GM19324 (cell line): ENCODE measurements around the gene ZBTB17.

Source experiments
- ATAC-seq: cut with Tn5 transposase; IDR thresholded peaks from one replicate; pipeline ENCODE4 v1.9.1; 2021; ENCODE audit warnings: mild to moderate bottlenecking, moderate library complexity; ENCODE audit not compliant: unreplicated experiment, low FRiP score

The ZBTB17 gene

DNA sequence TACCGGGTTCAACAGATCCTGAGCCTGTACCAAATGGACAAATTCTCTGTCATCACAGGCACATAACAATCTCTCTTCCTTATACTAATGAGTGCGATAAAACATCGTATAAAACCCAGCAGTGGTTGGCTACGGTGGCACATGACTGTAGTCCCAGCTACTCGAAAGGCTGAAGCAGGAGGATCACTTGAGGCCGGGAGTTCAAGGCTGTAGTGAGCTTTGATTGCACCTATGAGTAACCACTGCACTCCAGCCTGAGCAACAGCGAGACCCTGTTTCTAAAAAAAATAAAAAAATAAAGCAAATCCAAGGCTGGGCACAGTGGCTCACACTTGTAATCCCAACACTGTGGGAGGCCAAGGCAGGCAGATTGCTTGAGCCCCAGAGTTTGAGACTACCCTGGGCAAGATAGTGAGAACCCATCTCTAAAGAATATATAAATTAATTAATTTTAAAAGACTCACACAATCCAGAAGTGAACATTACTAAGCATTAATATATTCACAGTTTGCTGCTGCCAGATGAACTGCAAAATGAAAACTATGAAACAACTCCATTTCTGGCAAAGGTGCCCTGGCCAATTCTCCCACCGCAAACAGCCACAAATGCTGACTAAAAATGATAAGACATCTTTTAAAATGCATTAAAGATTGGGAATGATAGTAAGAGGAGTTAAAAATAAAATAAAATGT, 13.1 kb downstream of the ZBTB17 start:
- ATAC-seq: no peak

GRCh38 chr1:15962176-15962575, 13.7 kb downstream of the ZBTB17 start:
- ATAC-seq: no peak

DNA sequence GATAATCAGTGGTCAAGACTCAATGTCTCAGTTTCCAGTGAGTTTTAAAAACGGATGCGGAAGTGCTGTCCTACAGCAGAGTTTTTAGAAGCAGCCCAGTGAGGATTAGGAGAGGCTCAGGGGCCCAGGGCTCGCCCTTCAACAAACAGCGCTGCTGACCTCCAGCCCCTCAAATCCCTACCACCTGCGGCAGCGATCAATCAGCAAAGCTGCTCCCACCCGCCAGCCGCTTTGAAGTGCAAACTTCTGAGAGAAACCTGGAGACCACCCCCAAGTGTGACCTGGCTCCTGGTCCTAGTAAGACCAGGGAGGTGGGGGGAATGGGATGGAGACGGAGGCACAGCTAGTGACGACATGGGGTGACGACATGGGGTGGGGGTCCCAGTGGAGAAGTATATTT, 14.4 kb downstream of the ZBTB17 start:
- no peak for ATAC-seq

GRCh38 chr1:15960808-15961207, 15.1 kb downstream of the ZBTB17 start:
- no peak for ATAC-seq

DNA sequence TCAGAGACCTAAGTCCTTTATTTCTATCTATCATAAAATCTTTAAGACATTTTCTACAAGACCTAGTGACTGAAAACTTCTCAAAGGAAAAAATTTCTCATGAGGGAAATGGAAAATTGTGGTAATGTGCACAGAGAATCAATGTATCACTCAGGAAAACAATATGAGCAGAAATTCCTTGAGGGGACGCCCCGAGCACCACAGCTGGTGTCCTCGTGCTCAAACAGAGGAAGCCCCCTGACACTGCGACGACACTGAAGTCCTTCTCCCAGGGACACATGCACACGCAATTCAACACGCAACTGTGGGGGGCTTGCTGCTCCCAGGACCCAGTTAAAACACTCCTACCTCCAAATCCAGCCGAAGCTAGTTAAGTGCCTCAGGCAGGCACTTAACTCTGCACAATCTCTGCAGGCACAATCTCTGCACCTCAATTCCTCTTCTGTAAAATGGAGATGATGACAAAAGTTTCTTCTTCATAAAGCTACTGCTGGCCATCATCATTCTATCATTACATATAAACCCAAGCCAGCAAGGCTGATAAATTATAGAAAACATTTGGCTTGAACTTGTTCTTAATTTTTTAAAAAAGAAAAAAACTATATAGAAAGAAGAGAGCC, 16.0 kb downstream of the ZBTB17 start:
- no peak for ATAC-seq

DNA sequence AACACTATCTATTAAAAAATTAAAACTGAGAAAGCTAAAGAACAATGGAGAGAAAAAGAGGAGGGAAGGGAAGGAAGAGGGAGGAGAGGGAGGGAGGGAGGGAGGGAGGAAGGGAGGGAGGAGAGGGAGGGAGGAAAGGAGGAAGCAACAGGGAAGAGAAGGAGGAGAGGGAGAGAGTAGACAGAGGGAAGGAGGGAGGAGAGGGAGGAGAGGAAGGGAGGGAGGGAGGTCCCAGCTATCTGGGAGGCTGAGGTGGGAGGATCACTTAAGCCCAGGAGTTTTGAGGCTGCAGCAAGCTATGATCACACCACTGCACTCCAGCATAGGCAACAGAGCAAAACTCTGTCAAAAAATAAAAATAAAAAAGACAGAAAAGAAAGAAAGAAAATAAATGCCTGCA, 16.5 kb downstream of the ZBTB17 start:
- no peak for ATAC-seq

DNA sequence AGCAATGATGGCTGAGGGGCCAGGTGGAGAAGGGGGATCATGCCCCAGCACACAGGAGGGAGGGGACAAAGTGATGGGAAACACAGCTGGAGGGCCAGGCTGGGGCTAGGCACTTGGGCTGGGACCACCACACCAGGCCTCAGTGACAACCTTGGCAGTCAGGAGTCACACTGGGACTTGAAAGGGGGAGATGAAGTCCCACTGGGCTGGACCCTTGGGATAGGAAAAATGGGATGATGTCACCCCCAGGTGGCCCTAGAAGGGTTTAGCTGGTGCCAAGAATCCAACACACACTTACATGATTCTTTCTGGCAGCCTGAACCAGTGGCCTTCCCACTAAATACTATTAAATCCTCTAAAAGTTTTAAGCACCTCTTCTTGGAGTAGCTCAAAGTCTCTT, 17.1 kb downstream of the ZBTB17 start:
- ATAC-seq: no peak

- no peak for ATAC-seq
Observed at GRCh38 chr1:15958111-15958510, 17.8 kb downstream of the ZBTB17 start.

- ATAC-seq: no peak
Observed at GRCh38 chr1:15957221-15958095, 18.4 kb downstream of the ZBTB17 start.

- ATAC-seq: no peak
Observed at GRCh38 chr1:15956150-15956549, 19.8 kb downstream of the ZBTB17 start.

GRCh38 chr1:15955552-15955951, 20.3 kb downstream of the ZBTB17 start:
- ATAC-seq: no peak

GRCh38 chr1:15954316-15954715, 21.6 kb downstream of the ZBTB17 start:
- ATAC-seq: no peak

DNA sequence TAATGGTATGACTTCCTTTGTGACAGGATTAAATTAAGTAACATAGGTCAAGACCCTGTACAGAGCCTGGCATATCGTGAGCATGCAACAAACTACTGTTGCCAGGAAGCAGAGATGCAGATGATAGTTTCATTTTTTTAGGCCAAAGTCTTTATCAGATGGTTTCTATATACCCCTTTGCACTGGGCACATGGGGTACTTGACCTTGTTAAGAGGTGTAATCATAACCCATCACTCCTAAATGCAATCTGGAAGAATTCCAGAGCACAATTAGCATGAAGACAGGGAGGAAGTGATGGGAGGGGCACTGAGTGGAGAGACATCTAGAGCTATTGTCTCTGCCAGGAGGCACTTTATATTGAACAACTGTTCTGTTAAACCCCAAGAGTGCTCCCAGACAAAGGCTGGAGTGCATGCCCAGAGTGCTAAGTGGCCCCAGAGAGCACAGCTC, 22.1 kb downstream of the ZBTB17 start:
- ATAC-seq: no peak

GRCh38 chr1:15953294-15953771, 22.6 kb downstream of the ZBTB17 start:
- no peak for ATAC-seq

- ATAC-seq: no peak
Observed at GRCh38 chr1:15952317-15953258, 23.3 kb downstream of the ZBTB17 start.

GRCh38 chr1:15951341-15952153, 24.4 kb downstream of the ZBTB17 start:
- no peak for ATAC-seq

DNA sequence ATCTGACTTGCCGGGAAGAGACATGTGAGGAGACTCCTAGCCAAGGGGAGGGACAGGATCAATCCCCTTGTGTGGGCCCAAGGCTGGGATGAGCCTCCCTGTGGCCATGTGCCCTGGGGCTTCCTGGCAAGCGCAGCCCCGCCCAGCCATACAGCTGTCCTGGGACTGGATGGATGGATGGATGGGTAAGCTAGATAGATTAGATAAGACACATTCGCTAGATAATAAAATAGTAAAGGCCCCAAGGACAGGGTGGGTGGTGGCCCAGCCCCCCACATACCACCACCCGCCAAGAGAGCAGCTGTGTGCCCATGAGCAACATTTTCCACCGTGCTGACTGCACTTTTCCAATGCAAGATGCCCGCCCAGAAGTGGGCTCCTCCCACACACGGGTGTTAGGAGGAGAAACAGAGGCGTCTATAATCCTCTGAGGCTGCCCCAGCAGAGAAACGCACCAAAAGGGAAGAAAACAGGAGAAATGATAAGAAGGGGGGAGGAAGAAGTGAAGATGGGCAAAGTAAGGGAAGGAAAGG, 25.1 kb downstream of the ZBTB17 start:
- no peak for ATAC-seq

- ATAC-seq: no peak
Observed at GRCh38 chr1:15950302-15950701, 25.6 kb downstream of the ZBTB17 start.
